SKM-1 (cell line): Measurements from ENCODE around the gene ATP9A.
A peak's percentile ranks its signal among the peaks of the same experiment; 100 is the strongest.
"Not testable (repeated sequence)": the region's sequence is repeated elsewhere in the genome, so short reads cannot be mapped to it uniquely, and the experiment has no call there.

ENCODE experiments used
- DNase-seq: peaks from one replicate; lab custom pipeline; 2025; ENCODE audit not compliant: unreplicated experiment; lab: John Stamatoyannopoulos, UW

The ATP9A gene, protein sequence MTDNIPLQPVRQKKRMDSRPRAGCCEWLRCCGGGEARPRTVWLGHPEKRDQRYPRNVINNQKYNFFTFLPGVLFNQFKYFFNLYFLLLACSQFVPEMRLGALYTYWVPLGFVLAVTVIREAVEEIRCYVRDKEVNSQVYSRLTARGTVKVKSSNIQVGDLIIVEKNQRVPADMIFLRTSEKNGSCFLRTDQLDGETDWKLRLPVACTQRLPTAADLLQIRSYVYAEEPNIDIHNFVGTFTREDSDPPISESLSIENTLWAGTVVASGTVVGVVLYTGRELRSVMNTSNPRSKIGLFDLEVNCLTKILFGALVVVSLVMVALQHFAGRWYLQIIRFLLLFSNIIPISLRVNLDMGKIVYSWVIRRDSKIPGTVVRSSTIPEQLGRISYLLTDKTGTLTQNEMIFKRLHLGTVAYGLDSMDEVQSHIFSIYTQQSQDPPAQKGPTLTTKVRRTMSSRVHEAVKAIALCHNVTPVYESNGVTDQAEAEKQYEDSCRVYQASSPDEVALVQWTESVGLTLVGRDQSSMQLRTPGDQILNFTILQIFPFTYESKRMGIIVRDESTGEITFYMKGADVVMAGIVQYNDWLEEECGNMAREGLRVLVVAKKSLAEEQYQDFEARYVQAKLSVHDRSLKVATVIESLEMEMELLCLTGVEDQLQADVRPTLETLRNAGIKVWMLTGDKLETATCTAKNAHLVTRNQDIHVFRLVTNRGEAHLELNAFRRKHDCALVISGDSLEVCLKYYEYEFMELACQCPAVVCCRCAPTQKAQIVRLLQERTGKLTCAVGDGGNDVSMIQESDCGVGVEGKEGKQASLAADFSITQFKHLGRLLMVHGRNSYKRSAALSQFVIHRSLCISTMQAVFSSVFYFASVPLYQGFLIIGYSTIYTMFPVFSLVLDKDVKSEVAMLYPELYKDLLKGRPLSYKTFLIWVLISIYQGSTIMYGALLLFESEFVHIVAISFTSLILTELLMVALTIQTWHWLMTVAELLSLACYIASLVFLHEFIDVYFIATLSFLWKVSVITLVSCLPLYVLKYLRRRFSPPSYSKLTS

DNA sequence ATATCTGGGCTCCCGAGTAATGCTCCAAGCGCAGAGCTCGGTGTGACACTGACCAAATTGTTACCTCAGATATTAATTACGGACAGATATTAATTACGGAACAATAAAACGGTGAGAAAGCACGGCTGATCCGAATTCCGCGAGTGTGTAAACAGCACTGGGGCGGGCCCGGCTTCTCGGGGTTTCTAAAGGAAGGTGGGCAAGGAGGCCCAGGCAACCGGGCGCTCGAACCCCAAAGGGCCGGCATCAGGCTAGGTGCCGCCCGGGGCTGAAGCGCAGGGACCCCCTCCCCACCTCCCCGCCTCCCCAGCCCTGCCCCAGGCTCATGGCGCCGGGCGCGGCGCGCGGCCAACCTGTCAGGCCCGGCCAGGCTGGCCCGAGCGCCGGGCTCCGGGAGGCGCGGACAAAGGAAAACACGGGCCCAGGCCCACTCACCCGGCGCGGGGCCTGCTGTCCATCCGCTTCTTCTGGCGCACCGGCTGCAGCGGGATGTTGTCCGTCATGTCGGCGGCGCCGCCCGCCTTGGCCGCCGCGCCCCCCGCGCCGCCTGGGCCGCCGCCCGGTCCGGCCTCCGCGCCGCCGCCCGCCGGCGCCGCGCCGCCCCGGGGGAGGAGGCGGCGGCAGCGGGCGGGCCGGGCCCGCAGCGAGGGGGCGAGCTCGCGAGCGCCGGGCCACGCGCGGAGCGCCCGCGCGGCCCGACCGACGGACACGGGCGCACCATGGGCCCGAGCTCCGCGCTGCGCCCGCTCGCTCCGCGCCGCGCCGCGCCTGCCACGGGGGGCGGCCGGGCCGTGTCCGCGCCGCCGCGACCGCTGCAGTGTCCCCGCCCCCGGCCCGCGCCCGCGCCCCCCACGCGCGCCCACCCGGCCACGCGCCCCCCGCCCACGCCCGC lies at the start of gene ATP9A:
Gene ATP9A, minus strand, starts transcription at position 524 of the 892 bp plus-strand sequence. Its CDS starts 21 bp downstream, at position 503.
- DNase-seq: no peak

DNA sequence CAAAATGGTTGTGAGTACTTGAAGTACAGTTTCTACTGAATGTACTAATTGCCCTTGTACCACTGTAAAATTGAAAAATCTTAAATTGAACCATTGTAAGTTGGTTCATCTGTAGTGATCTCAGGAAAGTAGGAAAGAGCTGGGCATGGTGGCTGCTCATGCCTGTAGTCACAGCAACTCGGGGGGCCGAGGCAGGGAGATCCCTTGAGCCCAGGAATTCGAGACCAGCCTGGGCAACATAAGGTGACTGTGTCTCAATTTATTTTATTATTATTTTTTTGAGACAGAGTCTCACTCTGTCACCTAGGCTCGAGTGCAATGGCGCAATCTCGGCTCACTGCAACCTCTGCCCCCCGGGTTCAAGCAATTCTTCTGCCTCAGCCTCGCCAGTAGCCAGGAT lies 48.7 kb upstream of the ATP9A start:
- DNase-seq: not testable (repeated sequence)

DNA sequence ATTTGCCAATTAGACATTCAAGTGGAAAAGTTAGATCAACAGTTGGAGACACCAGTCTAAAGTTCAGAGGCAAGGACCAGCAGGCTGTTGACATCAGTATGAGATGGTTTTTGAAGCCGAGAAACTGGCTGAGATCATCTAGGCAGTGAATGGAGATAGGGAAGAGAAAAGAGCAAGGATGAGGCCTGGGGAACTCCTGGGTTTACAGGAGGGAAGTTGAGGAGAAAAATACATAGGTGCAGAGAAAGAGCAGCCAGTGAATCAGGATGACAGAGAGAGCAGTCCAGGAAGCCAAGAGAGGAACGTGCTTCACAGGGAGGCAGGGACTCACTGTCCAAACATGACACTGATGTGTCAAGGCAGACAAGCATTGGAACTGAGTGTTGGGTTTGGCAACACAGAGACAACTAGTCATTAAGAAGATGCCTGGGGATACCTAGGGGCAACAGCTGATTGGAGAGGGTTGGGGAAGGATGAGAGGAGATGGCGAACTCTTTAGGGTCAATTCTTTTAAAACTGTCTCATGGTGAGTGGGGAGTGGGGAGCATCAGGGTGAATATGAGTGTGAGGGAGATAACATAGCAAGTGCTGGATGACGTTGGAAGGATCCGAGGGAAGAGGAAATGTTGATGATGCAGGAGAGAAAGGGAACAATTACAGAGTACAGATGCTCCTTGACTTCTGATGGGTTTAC lies 47.3 kb upstream of the ATP9A start:
- no peak for DNase-seq

DNA sequence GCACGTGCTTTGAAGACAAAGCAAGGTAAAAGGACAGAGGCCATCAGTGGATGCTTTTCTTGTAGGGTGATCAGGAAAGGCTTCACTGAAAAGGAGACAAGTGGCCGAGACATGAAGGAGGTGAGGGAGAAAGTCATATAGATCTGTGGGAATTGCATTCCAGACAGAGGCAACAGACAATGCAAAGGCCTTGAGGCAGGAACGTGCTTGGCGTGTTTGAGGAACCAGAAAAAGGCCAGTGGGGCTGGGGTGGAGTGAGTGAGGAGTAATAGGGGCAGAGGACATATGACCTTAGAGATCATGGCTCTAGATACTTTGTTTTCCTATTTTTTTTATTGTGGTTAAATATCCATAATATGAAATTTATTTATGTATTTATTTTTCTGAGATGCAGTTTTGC lies 44.7 kb upstream of the ATP9A start:
- no peak for DNase-seq

DNA sequence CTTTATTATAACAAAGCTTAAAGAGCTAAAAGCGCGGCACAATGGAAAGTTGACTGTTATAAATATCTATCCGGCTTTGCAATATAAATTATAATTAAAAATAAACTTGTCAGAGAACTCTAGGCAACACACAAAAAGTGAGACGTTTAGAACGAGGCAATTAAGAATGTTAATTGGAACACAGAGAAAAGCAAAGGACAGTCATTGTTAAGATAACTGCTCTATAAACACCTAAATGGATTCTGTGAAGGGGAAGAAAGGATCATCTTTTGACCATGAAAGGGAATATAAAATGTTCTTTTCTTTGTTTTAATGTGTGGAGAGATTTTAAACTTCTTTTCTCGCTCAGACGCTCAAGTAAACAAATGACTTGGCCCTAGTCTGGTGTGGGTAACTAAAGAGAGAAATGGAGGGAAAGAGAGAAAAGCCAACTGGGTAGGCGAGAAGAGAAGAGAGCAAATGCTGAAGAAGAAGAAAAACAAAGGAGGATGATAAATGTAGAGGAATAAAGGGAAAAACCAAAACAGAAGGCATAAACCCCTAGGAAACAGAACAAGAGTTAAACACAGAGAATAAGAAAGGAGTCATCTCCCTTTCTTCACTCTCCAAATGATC lies 43.4 kb upstream of the ATP9A start:
- DNase-seq: no peak

DNA sequence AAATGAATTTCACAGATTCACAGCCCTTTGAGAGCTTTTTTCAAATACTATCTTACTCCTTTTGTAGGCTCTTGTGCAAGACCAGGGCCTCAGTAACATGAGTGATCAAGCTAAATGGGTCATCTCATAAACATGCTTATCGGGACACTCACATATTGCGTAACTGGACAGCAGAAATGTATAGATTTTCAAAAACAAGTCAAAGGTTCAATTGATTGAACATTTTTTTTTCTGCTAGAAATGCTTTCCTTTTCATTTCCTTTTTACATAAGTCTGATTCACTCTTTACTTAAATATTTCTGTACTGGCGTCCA lies 42.8 kb upstream of the ATP9A start:
- no peak for DNase-seq

DNA sequence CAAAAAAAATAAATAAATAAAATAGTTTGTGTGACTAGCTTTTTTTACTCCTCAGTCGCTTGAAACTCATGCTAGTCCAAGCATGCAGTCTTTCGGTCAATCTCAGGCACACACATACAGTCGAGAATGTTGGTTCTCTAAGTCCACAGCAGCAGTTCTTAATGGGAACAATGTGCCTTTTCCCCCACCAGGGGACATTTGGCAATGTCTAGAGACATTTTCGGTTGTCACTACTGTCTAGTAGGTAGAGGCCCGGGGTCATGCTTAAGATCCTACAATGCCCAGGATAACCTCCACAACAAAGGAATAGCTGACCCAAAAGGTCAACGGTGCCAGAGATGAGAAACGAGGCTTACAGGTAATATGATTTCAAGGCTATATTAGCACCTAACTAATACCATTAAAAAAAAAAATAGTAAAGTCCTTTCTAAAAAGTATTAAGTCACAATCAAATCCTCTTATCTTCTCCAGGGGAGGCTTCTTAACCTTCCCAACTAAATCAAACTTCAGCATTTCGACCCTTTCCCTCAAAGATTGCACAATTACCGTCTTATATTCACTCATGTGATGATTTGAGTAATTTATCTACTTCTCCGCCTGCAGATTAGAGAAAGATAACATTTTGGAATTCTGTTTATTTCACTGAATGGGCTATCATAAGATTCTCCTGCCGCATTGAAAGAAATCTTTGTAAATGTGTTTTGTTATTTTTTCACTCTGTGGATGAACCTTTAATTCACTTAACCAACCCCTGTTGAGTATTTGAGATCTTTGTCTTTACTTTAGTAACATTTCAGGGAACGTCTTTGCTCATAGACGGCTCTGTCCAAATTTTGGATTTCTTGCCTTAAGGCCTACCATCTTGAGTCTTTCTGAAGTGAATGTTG lies 42.2 kb upstream of the ATP9A start:
- no peak for DNase-seq

DNA sequence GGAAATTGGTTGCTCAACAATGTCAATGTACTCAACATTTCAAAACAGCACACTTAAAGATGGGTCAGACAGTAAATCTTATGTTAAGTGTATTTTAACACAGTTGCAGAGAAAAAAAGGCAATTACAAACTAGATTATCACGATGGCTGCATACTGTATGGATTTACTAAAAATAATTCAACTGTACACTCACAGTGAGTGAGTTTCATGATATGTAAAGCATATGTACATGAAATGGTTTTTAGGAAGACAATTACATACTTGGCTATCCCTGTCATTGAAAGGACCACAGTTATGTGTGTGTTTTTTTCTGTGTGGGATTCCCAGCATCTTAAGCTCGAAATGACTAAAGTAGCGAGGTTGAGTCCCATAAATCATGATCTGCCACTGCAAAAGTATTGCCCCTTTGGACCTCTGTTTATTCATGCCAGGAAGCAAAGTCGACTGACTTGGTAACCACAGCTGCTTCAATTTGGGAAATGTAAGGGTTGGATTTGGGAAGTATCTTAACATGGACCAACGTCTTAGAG lies 39.6 kb upstream of the ATP9A start:
- no peak for DNase-seq

DNA sequence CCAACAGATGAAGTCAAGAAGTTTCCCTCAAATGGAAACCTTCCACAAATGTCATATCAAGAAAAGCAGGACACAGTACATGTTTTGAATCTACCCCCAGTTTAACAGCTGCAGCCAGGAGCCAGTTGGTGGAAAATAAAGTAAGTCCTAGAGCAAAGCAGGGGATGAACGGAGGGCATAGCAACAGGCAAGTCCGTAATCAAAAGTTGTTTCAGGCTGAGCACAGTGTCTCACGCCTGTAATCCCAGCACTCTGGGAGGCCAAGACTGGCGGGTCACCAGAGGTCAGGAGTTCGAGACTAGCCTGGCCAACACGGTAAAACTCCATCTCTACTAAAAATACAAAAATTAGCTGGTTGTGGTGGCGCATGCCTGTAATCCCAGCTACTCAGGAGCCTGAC lies 36.6 kb upstream of the ATP9A start:
- no peak for DNase-seq

DNA sequence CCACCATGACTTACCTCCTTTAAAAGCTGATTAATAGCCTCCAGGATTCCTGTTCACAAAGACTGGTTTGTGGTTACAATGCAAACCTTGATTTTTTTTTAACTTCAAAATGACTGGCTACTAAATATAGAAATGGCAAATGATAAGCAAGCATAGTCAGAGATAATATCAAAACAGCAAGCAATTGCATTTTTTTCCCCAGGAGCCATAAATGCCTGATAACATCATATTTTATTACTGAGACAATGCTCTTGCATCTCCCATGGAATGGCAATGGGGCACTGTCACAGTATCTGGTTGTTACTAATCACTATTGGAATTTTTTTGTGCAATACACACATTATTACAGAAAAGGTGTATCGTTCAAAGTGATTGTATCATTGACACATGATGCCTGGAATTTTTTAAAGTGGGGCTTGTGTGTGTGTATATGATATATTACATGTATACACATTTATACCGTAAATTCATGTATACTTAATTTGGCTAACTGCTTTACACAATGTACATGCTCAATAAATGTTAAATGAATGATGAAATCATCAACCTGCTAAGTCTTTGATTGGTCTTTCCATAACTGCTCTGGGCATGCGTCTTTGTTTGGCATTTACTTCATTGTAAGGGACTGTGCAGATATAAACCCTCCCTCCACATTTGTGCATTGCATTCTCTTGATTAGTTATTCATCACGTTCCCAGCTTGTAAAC lies 35.1 kb upstream of the ATP9A start:
- no peak for DNase-seq

DNA sequence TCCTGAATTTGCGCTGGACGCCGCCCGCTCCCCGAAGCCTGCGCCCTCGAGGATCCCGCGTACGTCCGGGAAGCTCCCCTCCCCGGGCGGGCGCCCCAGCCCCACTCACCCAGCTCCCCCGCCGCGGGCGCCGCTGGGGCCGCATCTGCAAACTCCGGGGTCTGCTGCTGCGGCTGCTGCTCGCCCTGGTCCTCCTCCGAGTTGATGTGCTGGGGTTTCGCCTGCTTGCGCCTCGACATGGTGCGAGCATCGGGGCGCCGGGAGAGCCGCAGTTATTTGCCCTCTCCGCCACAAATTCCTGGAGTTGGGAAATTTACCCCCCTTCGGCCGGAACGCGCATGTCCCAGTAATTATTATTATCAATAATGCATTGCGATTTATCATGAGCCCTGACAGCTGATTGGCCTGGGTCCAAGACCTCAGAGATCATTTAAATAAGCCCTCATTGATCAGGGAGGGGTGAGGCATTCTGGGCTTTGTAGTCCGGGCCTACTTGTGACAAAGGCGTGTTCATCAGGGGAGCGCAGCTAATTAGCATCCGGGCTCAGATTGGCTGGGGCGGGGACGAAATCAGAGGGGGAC lies 34.1 kb upstream of the ATP9A start, which contains the start of gene SALL4:
Gene SALL4, minus strand, starts transcription at position 352 of the 582 bp plus-strand sequence. Its CDS starts 113 bp downstream, at position 239.
- DNase-seq: no peak

DNA sequence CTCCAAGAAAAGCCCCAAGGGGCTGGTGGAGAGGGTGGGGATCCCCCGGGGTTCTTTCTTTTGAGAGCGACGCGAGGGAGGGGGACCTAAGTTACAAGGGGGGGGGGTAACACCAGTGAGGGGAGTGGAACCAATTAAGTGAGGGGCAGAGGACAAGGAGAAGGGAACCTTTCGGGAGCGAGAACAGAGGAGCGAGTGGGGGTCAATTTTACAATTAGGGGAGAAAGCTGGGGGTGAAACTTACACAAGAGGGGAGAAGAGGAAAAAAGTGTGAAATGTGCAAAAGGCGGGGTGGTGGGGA lies 33.6 kb upstream of the ATP9A start:
- DNase-seq: no peak

DNA sequence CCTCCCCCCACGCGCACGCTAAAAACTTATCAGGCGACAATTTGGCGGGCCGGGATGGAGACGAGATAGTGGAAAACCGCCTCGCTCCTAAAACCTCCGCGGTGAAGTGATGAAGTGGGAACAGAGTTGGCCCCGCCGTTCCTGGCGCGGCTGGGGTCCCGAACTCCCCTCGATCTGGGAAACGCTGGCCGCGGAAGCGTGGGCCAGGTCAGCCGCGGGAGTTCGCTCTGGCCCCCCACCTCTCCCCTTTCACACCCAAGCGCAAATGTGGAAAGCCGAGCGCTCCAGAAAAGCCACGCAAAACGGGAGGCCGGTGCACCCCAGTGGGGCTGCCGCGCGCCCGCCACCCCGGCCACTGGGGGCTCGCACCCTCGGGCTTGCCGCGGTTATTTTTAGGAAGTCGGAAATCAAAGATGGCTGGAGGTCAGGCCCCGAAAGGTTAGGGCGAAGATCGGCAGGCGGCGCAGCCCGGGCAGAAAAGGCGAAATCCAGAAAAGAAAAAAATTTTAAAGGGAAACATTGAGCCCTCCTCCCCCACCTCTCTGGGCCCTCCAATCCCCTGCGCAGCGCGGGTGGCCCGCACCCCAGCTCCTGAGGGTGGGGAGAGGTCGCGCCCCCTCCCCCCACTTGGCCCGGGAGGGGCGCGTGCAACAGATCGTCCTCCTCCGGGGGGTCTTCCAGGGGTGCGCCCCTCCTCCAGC lies 33.1 kb upstream of the ATP9A start:
- DNase-seq: no peak

DNA sequence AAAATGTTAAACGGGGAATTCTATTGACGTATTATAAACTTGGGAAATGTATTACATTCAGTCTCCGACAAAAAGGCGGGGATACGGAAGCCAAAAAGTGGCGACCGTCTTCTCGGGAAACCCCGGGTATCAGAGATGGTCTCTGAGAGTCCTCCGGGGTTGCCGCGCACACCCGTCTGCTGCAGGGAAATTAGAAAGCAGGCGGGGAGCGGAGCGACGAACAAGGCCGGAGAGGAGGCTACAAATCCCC lies 32.6 kb upstream of the ATP9A start:
- no peak for DNase-seq

DNA sequence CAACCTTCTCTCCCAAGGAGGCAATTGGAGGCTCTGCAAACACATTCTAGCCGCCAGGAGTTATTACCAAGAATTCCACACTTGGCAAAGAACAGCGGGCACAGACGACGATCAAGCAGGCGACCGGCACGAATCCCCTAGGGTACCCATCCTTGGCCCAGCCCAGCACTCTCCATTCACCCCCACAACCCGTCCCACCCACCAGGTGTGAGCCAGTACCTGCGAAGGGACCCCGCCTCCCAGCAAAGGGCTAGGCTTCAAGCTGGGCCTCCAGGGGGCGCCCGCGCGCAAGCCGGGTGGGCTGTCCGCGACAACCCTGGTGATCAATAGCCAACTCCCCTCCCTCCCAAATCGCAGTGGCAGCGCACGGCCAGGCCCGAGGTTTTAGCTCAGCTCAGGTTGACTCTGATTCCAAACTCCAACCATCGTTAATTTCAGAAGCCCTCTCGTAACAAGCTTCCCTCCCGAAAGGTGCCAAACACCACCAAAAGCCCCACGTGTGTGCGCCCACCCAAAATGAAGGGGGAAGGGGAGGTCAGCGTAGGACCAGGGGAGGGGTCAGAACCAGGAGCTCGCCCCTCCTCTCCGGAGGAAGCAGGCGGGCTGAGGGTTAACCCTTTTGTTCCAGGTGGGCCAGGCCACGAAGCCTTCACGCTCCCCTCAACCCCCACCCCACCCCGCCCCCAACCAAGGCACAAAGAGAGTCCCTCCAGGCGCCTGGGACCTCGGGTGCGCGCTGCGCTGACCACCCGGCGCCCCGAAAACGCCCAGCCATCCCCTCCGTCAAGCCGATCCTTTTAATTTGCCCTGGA lies 32.1 kb upstream of the ATP9A start:
- peak; percentile 44 for DNase-seq

DNA sequence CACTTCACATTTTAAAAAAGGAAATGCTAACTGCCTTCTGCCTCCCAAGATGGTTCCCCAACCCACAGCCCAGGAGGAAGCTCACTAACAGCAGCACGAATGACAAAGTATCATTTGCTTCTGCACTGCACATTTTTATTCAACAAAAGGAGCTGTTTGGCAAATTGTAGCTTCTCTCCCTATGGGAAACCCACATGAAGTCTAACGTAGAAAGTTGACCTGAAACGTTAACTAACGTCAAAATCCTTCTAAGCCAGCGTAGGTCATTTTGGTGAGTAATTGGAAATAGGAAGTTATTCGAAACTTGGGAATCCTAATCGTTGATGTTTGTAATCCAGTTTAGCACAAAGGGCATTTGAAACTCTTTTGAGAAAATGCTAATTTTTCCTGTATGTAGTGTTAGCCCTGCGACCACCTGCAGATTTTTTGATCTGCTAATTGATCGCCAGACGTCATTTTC lies 31.2 kb upstream of the ATP9A start:
- peak; percentile 10 for DNase-seq
